Islet of Langerhans (tissue), 1 donor: ENCODE data around the gene FXYD7.
"Not testable (repeated sequence)": the region's sequence is repeated elsewhere in the genome, so short reads cannot be mapped to it uniquely, and the experiment has no call there.

Experiments used
- FAIRE-seq: peaks from one replicate; lab custom pipeline; 2011; peaks lifted over from hg19 to GRCh38; lab: Jason Lieb, UNC

The FXYD7 gene

GRCh38 chr19:35144600-35145436 lies 1.8 kb downstream of the FXYD7 start:
- no peak for FAIRE-seq

- no peak for FAIRE-seq
These were observed 3.8 kb downstream of the FXYD7 start for GRCh38 chr19:35146746-35147459.

GRCh38 chr19:35149463-35149862 lies 6.4 kb downstream of the FXYD7 start:
- no peak for FAIRE-seq

GRCh38 chr19:35150445-35150844 lies 7.4 kb downstream of the FXYD7 start:
- no peak for FAIRE-seq

- FAIRE-seq, result no peak
These were observed 8.4 kb downstream of the FXYD7 start for GRCh38 chr19:35151273-35152065.

GRCh38 chr19:35153129-35153522 lies 10.1 kb downstream of the FXYD7 start:
- FAIRE-seq, result not testable (repeated sequence)

GRCh38 chr19:35153701-35154524 lies 10.9 kb downstream of the FXYD7 start:
- FAIRE-seq, result no peak

GRCh38 chr19:35154525-35155406 lies 11.7 kb downstream of the FXYD7 start, which contains the start of gene FXYD5:
FXYD5 (plus strand) TSS chr19:35154735; CDS start chr19:35155551, 816 bp downstream.
- FAIRE-seq, result no peak

GRCh38 chr19:35155441-35155840 lies 12.4 kb downstream of the FXYD7 start:
- no peak for FAIRE-seq

GRCh38 chr19:35155981-35156672 lies 13.1 kb downstream of the FXYD7 start:
- no peak for FAIRE-seq

GRCh38 chr19:35156673-35157014 lies 13.6 kb downstream of the FXYD7 start:
- no peak for FAIRE-seq

- FAIRE-seq, result no peak
These were observed 14.4 kb downstream of the FXYD7 start for GRCh38 chr19:35157431-35157830.

- no peak for FAIRE-seq
These were observed 16.6 kb downstream of the FXYD7 start for GRCh38 chr19:35159606-35160005.

- FAIRE-seq, result no peak
These were observed 17.8 kb downstream of the FXYD7 start for GRCh38 chr19:35160629-35161433.

GRCh38 chr19:35161434-35161743 lies 18.3 kb downstream of the FXYD7 start:
- no peak for FAIRE-seq

- no peak for FAIRE-seq
These were observed 19.6 kb downstream of the FXYD7 start for GRCh38 chr19:35162471-35163326.

- no peak for FAIRE-seq
These were observed 21.4 kb downstream of the FXYD7 start for GRCh38 chr19:35164418-35164817.

GRCh38 chr19:35165200-35166058 lies 22.4 kb downstream of the FXYD7 start:
- FAIRE-seq, result no peak
